Adrenal gland (tissue), 5 donors: ENCODE measurements around the gene AMMECR1.
"Not testable (repeated sequence)": the region's sequence is repeated elsewhere in the genome, so short reads cannot be mapped to it uniquely, and the experiment has no call there.

ENCODE experiments used
- POLR2A ChIP-seq, 2 donors: fragments of 450-650 bp; IDR thresholded peaks; one replicate each; pipeline ENCODE4 v1.6.1; 2017; ENCODE audit warnings: antibody characterized with exemption in 2 of 2, mild to moderate bottlenecking in 2 of 2, moderate library complexity in 1 of 2
- TF ChIP-seq, protein P1 (sequence below), 6 experiments: fragments of 450-650 bp in 4 of 6; fragments of 200-600 bp in 2 of 6; sonication (generic) in 1 of 6; IDR thresholded peaks; 1 replicate in 5 of 6; 2 replicates in 1 of 6; pipeline versions ENCODE4 v1.5.1 to v1.8.0; 2016 to 2021; ENCODE audit warnings: antibody characterized with exemption in 6 of 6, mild to moderate bottlenecking in 2 of 6, moderate library complexity in 1 of 6
- donor health status: DM: no; HTN: no; CAD: no.

DNA sequence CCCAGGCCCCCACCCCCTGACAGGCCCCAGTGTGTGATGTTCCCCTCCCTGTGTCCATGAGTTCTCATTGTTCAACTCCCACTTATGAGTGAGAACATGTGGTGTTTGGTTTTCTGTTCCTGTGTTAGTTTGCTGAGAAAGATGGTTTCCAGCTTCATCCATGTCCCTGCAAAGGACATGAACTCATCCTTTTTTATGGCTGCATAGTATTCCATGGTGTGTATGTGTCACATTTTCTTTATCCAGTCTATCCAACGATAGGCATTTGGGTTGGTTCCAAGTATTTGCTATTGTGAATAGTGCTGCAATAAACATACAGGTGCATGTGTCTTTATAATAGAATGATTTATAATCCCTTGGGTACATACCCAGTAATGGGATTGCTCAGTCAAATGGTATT lies 10.7 kb upstream of the AMMECR1 start:
- TF ChIP-seq, protein P1, sequence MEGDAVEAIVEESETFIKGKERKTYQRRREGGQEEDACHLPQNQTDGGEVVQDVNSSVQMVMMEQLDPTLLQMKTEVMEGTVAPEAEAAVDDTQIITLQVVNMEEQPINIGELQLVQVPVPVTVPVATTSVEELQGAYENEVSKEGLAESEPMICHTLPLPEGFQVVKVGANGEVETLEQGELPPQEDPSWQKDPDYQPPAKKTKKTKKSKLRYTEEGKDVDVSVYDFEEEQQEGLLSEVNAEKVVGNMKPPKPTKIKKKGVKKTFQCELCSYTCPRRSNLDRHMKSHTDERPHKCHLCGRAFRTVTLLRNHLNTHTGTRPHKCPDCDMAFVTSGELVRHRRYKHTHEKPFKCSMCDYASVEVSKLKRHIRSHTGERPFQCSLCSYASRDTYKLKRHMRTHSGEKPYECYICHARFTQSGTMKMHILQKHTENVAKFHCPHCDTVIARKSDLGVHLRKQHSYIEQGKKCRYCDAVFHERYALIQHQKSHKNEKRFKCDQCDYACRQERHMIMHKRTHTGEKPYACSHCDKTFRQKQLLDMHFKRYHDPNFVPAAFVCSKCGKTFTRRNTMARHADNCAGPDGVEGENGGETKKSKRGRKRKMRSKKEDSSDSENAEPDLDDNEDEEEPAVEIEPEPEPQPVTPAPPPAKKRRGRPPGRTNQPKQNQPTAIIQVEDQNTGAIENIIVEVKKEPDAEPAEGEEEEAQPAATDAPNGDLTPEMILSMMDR (IDR thresholded peaks at IDR 0.05) = not testable (repeated sequence)
- not testable (repeated sequence) for TF ChIP-seq POLR2A (IDR thresholded peaks at IDR 0.05)
